Keratinocyte (primary cell): ENCODE results near the gene ALG6. TPM values are rescaled to one million over a fixed set of nuclear protein-coding genes. Genes with fewer than 3 reads are reported as not detected.

Experiments
- DNase-seq: peaks from one replicate; pipeline ENCODE4 v3.0.0-alpha.2; 2011; ENCODE audit warnings: low read depth, missing footprints, low spot score
- FAIRE-seq: peaks from 2 replicates; lab custom pipeline; 2011; peaks lifted over from hg19 to GRCh38; lab: Jason Lieb, UNC
- H2AFZ ChIP-seq: 2 replicates; pipeline ENCODE4 v1.6.0; 2012; ENCODE audit warnings: low read length, control low read depth, inconsistent platforms; ENCODE audit not compliant: control insufficient read depth
- H3K27ac ChIP-seq: 2 replicates; pipeline ENCODE4 v1.5.1; 2011; ENCODE audit warnings: low read length; ENCODE audit not compliant: control insufficient read depth, insufficient read depth
- H3K27me3 ChIP-seq: 3 replicates; pipeline ENCODE4 v1.6.0; 2011; ENCODE audit warnings: low read length; ENCODE audit not compliant: control insufficient read depth, insufficient read depth; ENCODE audit errors: extremely low read depth
- H3K36me3 ChIP-seq, 2 experiments: 2 replicates in 1 of 2; 3 replicates in 1 of 2; pipeline ENCODE4 v1.5.1; 2011; ENCODE audit warnings: low read length in 2 of 2, mild to moderate bottlenecking in 1 of 2; ENCODE audit not compliant: control insufficient read depth in 2 of 2, insufficient read depth in 2 of 2; ENCODE audit errors: extremely low read depth in 1 of 2
- H3K4me1 ChIP-seq: 3 replicates; pipeline ENCODE4 v1.5.1; 2011; ENCODE audit warnings: low read length; ENCODE audit not compliant: control insufficient read depth, insufficient read depth; ENCODE audit errors: extremely low read depth
- H3K4me2 ChIP-seq: 3 replicates; pipeline ENCODE4 v1.6.0; 2011; ENCODE audit warnings: low read depth, low read length; ENCODE audit not compliant: control insufficient read depth, insufficient read depth; ENCODE audit errors: extremely low read depth
- H3K4me3 ChIP-seq, 3 experiments: fragments of 200-600 bp in 1 of 3; sonication (generic) in 1 of 3; 2 replicates in 2 of 3; 3 replicates in 1 of 3; pipeline ENCODE4 v1.5.1; 2011 to 2016; ENCODE audit warnings: low read length in 3 of 3, mild to moderate bottlenecking in 3 of 3, control low read depth in 2 of 3, inconsistent platforms in 1 of 3, low read depth in 1 of 3, mixed read lengths in 1 of 3, mixed run types in 1 of 3, moderate library complexity in 1 of 3; ENCODE audit not compliant: control insufficient read depth in 2 of 3, insufficient read depth in 2 of 3; ENCODE audit errors: extremely low read depth in 1 of 3
- H3K79me2 ChIP-seq: 2 replicates; pipeline ENCODE4 v1.6.0; 2012; ENCODE audit warnings: low read length; ENCODE audit not compliant: control insufficient read depth, insufficient read depth
- H3K9ac ChIP-seq: 3 replicates; pipeline ENCODE4 v1.6.0; 2011; ENCODE audit warnings: low read length; ENCODE audit not compliant: control insufficient read depth, insufficient read depth; ENCODE audit errors: extremely low read depth
- H3K9me1 ChIP-seq: 3 replicates; pipeline ENCODE4 v1.6.0; 2011; ENCODE audit warnings: low read length; ENCODE audit not compliant: control insufficient read depth, insufficient read depth; ENCODE audit errors: extremely low read depth
- H3K9me3 ChIP-seq: 2 replicates; pipeline ENCODE4 v1.5.1; 2012; ENCODE audit warnings: low read depth, low read length; ENCODE audit not compliant: control insufficient read depth
- H4K20me1 ChIP-seq: 3 replicates; pipeline ENCODE4 v1.6.0; 2011; ENCODE audit warnings: low read length; ENCODE audit not compliant: control insufficient read depth, insufficient read depth; ENCODE audit errors: extremely low read depth
- CTCF ChIP-seq, 3 experiments: IDR thresholded peaks in 1 of 3; conservative IDR thresholded peaks in 1 of 3; optimal IDR thresholded peaks in 1 of 3; 2 replicates in 2 of 3; 3 replicates in 1 of 3; pipeline versions ENCODE3 to v1.5.1; 2011; ENCODE audit warnings: low read length in 3 of 3, mild to moderate bottlenecking in 3 of 3, moderate library complexity in 2 of 3, control low read depth in 1 of 3, inconsistent platforms in 1 of 3; ENCODE audit not compliant: insufficient read depth in 2 of 3; ENCODE audit errors: extremely low read depth in 1 of 3
- EZH2 ChIP-seq: IDR thresholded peaks from one replicate; pipeline ENCODE4 v1.6.1; 2012; ENCODE audit warnings: inconsistent platforms, mild to moderate bottlenecking, low read length, moderate library complexity
- dilution Hi-C: fragments of 300-500 bp; cut with MboI; formaldehyde crosslinking; loops from one replicate; pipeline ENCODE4 v1.7.0; 2020; ENCODE audit warnings: low sequenced_read_pairs; ENCODE audit not compliant: extremely low pct_ligation_motif_present
- polyA plus RNA-seq, 5 experiments: library from polyadenylated mRNA; depleted of rRNA in 3 of 5; stranded (reverse) in 3 of 5; stranded (forward) in 1 of 5; unstranded in 1 of 5; fragments of >200 nt; gene quantifications; 1 replicate in 1 of 5; 2 replicates in 3 of 5; 3 replicates in 1 of 5; pipeline versions ENCODE4 v1.2.1 to v1.2.3, GENCODE V29; 2011 to 2012; ENCODE audit warnings: missing spikeins in 2 of 5, low read depth in 1 of 5, low replicate concordance in 1 of 5

The ALG6 gene
- polyA plus RNA-seq, 1 donor (not counting 4 experiments of a cell fraction or from before 2014, with no cell fraction given), result 20.5 TPM

GRCh38 chr1:63428815-63429214 is 61.4 kb downstream of the ALG6 start:
- Histone ChIP-seq H3K4me2 (no peak overlapping the region), H3K27ac (no peak overlapping the region), H3K9me1 (no peaks in the 10 kb centered on the region), H2AFZ (no peak overlapping the region), H3K4me3 (no peak overlapping the region), H3K27me3 (no peaks in the 10 kb centered on the region), H3K9ac (no peak overlapping the region), H3K79me2 (no peaks in the 10 kb centered on the region), H3K9me3 (no peaks in the 10 kb centered on the region), H4K20me1 (no peaks in the 10 kb centered on the region), H3K36me3 (no peaks in the 10 kb centered on the region), H3K4me1 (no peaks in the 10 kb centered on the region)
- TF ChIP-seq EZH2, result no peak
- no peak for TF ChIP-seq CTCF (optimal IDR thresholded peaks at IDR 0.05 in 1 of 3, IDR thresholded peaks at IDR 0.05 in 1 of 3, conservative IDR thresholded peaks at IDR 0.05 in 1 of 3; ENCODE audit: extremely low read depth in 1 of 3, insufficient read depth in 2 of 3, low read length in 3 of 3)
- DNase-seq (no peak), FAIRE-seq (no peak)
- dilution Hi-C loops, result no loop called here

GRCh38 chr1:63429281-63429680 is 61.9 kb downstream of the ALG6 start:
- Histone ChIP-seq H4K20me1 (no peaks in the 10 kb centered on the region), H3K27me3 (no peaks in the 10 kb centered on the region), H3K4me1 (no peaks in the 10 kb centered on the region), H3K27ac (no peak overlapping the region), H3K4me2 (no peak overlapping the region), H2AFZ (no peak overlapping the region), H3K79me2 (no peaks in the 10 kb centered on the region), H3K4me3 (no peak overlapping the region), H3K36me3 (no peaks in the 10 kb centered on the region), H3K9me3 (no peaks in the 10 kb centered on the region), H3K9ac (no peak overlapping the region), H3K9me1 (no peaks in the 10 kb centered on the region)
- dilution Hi-C loops, result no loop called here
- DNase-seq, result no peak
- no peak for TF ChIP-seq EZH2
- TF ChIP-seq CTCF (optimal IDR thresholded peaks at IDR 0.05 in 1 of 3, IDR thresholded peaks at IDR 0.05 in 1 of 3, conservative IDR thresholded peaks at IDR 0.05 in 1 of 3; ENCODE audit: extremely low read depth in 1 of 3, insufficient read depth in 2 of 3, low read length in 3 of 3), result no peak
- FAIRE-seq, result no peak
